ENCODE data around the gene ARHGEF17.

ARHGEF17 gene

DNA sequence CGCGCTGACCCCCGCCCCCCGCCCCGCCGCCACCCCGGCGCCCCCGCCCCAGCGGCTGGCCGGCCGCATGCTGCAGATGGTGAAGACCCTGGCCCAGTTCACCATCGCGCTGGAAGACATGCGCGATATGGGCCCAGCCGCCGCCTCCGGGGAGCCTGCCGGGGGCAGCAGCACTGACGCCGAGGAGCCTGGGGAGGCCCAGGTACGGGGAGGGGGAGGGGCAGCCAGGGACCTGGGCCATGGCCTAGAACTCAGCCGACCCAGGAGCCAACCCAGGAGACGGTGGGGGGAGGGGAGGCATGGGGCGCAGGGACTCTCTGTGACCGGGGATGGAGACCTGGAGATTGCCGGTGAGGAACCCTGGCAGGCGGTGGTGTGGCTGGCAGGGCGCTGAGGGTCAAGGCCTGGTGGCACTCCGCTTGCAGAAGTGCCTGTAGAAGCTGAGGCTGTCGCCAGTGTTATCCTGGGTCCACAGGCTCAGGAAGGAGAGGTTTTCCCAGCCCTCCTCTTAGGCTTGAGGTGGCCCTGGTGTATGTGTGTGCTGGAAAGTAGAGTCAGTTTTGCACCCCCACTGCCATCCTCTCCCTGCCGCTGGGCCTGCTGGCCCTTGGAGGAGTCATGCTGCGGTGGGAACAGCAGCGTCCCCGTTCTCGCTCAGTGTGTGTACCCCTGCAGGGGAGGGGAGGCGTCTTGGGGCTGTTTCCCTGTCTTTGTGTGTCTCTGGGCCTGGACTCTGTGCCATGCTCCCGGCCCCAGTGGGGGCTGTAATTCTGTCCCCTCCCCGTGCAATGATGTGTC lies 35.2 kb downstream of the ARHGEF17 start:
- H3K9me3 ChIP-seq (ENCODE audit: control insufficient read depth in 1 of 2, low read length in 2 of 2): no peaks in the 10 kb centered on the region
- no peak overlapping the region for H3K4me3 ChIP-seq (ENCODE audit: low read depth in 1 of 2, low read length in 2 of 2)
- H3K9ac ChIP-seq (ENCODE audit: low read depth in 1 of 2, low read length in 2 of 2): no peak overlapping the region
- H3K4me1 ChIP-seq (ENCODE audit: control insufficient read depth in 1 of 2, insufficient read depth in 2 of 2, low read length in 2 of 2): peaks cover 0 to 5% of the 10 kb centered on the region in 2 donors
- no peaks in the 10 kb centered on the region for H3K36me3 ChIP-seq (ENCODE audit: control insufficient read depth in 1 of 2, insufficient read depth in 2 of 2, low read length in 2 of 2)
- H3K27me3 ChIP-seq (ENCODE audit: control insufficient read depth in 1 of 2, insufficient read depth in 2 of 2, low read length in 2 of 2): peaks cover 0 to 6% of the 10 kb centered on the region in 2 donors
- no peak overlapping the region for H3K27ac ChIP-seq (ENCODE audit: low read depth, low read length)

DNA sequence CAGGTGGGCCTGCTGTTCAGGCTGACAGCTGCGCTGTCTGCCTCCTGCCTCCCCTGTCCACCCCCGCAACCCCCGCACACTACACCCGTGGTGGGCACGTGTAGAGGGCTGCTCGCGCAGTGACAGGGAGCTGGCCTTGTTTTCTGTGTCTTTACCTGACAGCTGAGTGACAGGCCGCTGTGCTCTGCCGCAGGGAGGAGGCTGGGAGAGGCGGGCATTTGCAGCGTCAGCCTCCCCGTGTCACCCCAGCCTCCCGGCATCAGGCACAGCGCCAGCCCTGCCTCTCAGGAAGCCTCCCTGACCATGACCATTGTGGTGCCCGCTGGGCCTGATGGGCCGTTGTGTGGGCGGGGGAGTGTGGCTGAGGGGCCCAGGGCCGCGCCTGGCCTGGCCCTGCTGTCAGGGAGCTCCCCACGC lies 36.1 kb downstream of the ARHGEF17 start:
- H3K27me3 ChIP-seq (ENCODE audit: control insufficient read depth in 1 of 2, insufficient read depth in 2 of 2, low read length in 2 of 2): peaks cover 0 to 6% of the 10 kb centered on the region in 2 donors
- H3K9ac ChIP-seq (ENCODE audit: low read depth in 1 of 2, low read length in 2 of 2): no peak overlapping the region
- H3K9me3 ChIP-seq (ENCODE audit: control insufficient read depth in 1 of 2, low read length in 2 of 2): no peaks in the 10 kb centered on the region
- peaks cover 0 to 5% of the 10 kb centered on the region in 2 donors for H3K4me1 ChIP-seq (ENCODE audit: control insufficient read depth in 1 of 2, insufficient read depth in 2 of 2, low read length in 2 of 2)
- no peak overlapping the region for H3K4me3 ChIP-seq (ENCODE audit: low read depth in 1 of 2, low read length in 2 of 2)
- H3K27ac ChIP-seq (ENCODE audit: low read depth, low read length): no peak overlapping the region
- no peaks in the 10 kb centered on the region for H3K36me3 ChIP-seq (ENCODE audit: control insufficient read depth in 1 of 2, insufficient read depth in 2 of 2, low read length in 2 of 2)

DNA sequence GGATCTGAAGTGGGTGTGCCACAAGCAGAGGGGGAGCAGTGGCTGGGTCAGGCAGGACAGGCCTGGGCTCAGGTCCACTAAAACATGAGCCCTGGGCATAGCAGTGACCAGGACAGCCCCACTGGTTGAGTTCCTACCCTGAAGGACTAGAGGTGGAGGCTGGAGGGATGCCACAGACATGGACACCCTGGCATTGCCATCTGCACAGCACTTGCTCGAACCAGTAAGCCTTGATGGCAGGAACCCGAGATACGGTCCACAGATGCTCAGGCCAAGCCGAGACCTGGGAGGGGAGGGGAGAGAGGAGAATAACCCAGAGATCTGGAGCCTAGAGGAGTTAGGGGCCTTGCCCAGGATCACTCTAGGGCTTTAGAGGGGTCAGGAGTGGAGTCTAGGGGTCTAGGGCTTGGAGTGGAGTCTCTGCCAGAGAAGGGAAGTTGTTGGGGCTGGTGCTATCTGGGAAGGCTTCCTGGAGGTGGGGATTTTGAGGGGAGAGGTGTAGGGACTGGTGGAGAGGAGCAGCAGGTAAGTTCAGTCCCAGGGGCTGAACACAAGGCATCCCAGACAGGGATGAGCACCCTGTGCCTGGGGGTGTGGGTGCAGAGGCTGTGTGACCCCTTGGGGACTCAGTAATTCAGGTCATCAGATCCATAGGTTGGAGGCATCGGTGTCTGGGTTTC lies 37.5 kb downstream of the ARHGEF17 start:
- Histone ChIP-seq H3K36me3 (ENCODE audit: control insufficient read depth in 1 of 2, insufficient read depth in 2 of 2, low read length in 2 of 2) (no peaks in the 10 kb centered on the region), H3K9me3 (ENCODE audit: control insufficient read depth in 1 of 2, low read length in 2 of 2) (no peaks in the 10 kb centered on the region), H3K27ac (ENCODE audit: low read depth, low read length) (no peak overlapping the region), H3K4me3 (ENCODE audit: low read depth in 1 of 2, low read length in 2 of 2) (no peak overlapping the region), H3K9ac (ENCODE audit: low read depth in 1 of 2, low read length in 2 of 2) (no peak overlapping the region), H3K27me3 (ENCODE audit: control insufficient read depth in 1 of 2, insufficient read depth in 2 of 2, low read length in 2 of 2) (peaks cover 0 to 6% of the 10 kb centered on the region in 2 donors), H3K4me1 (ENCODE audit: control insufficient read depth in 1 of 2, insufficient read depth in 2 of 2, low read length in 2 of 2) (peaks cover 0 to 5% of the 10 kb centered on the region in 2 donors)

DNA sequence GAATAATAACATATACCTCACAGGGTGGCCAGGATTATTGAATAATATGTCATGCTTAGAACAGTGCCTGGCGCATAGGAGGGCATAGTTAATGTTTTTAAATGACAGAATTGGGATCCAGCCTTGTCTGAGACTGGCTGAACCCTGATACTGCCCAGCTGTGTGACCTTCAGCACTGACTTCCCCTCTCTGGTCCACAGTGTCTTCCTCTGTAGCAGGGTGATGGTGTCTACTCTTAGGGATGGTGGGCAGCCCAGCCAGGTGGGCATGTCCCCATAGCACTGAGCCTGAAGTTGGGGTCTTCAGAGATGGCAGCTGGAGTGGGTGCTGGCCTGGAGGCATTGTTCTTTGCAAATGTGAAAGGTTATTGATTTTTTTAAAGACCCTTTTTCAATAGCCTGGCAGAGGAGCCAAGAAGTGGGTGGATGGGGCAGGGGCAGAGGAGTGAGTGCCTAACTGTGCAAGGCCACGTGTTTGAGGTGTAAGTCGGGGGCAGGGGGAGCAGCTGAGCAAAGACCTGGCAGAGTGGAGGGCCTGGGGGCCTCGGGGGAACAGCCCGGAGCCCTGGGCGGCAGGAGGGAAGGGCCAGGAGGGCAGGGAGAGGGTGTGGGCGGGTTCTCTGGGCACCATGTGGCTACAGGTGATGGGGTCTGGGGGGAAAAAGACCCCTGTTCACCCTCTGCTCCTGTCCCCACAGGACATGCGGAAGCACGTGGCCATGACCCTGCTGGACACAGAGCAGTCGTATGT lies 38.3 kb downstream of the ARHGEF17 start:
- Histone ChIP-seq H3K9me3 (ENCODE audit: control insufficient read depth in 1 of 2, low read length in 2 of 2) (no peaks in the 10 kb centered on the region), H3K36me3 (ENCODE audit: control insufficient read depth in 1 of 2, insufficient read depth in 2 of 2, low read length in 2 of 2) (no peaks in the 10 kb centered on the region), H3K27ac (ENCODE audit: low read depth, low read length) (no peak overlapping the region), H3K4me1 (ENCODE audit: control insufficient read depth in 1 of 2, insufficient read depth in 2 of 2, low read length in 2 of 2) (peaks cover 0 to 5% of the 10 kb centered on the region in 2 donors), H3K27me3 (ENCODE audit: control insufficient read depth in 1 of 2, insufficient read depth in 2 of 2, low read length in 2 of 2) (peaks cover 0 to 6% of the 10 kb centered on the region in 2 donors), H3K4me3 (ENCODE audit: low read depth in 1 of 2, low read length in 2 of 2) (no peak overlapping the region), H3K9ac (ENCODE audit: low read depth in 1 of 2, low read length in 2 of 2) (no peak overlapping the region)

GRCh38 chr11:73347067-73347466 lies 39.0 kb downstream of the ARHGEF17 start:
- H3K4me1 ChIP-seq (ENCODE audit: control insufficient read depth in 1 of 2, insufficient read depth in 2 of 2, low read length in 2 of 2): peaks cover 0 to 5% of the 10 kb centered on the region in 2 donors
- no peak overlapping the region for H3K9ac ChIP-seq (ENCODE audit: low read depth in 1 of 2, low read length in 2 of 2)
- H3K9me3 ChIP-seq (ENCODE audit: control insufficient read depth in 1 of 2, low read length in 2 of 2): no peaks in the 10 kb centered on the region
- H3K4me3 ChIP-seq (ENCODE audit: low read depth in 1 of 2, low read length in 2 of 2): no peak overlapping the region
- H3K27me3 ChIP-seq (ENCODE audit: control insufficient read depth in 1 of 2, insufficient read depth in 2 of 2, low read length in 2 of 2): peaks cover 0 to 6% of the 10 kb centered on the region in 2 donors
- H3K27ac ChIP-seq (ENCODE audit: low read depth, low read length): no peak overlapping the region
- no peaks in the 10 kb centered on the region for H3K36me3 ChIP-seq (ENCODE audit: control insufficient read depth in 1 of 2, insufficient read depth in 2 of 2, low read length in 2 of 2)

DNA sequence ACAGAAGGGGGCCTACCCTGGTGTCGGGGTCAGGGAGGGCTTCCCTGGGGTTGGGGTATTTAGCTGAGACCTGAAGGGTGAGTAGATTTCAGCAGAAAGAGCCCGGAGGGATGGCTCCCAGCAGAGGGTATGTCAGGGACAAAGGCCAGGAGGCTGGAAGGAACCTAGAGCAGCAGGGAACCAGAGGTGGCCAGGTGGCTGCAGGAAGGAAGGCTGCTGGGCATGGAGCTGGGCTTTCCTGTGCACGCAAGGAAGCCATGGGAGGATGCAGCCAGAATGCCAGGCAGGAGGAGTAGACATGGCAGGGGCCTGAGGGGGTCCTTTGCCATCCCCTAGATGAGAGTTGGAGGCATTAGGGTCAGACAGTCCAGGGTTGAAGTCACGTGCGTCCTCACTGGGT lies 40.8 kb downstream of the ARHGEF17 start:
- Histone ChIP-seq H3K27ac (ENCODE audit: low read depth, low read length) (no peak overlapping the region), H3K9ac (ENCODE audit: low read depth in 1 of 2, low read length in 2 of 2) (no peak overlapping the region), H3K27me3 (ENCODE audit: control insufficient read depth in 1 of 2, insufficient read depth in 2 of 2, low read length in 2 of 2) (no peaks in the 10 kb centered on the region), H3K4me3 (ENCODE audit: low read depth in 1 of 2, low read length in 2 of 2) (no peak overlapping the region), H3K9me3 (ENCODE audit: control insufficient read depth in 1 of 2, low read length in 2 of 2) (no peaks in the 10 kb centered on the region), H3K36me3 (ENCODE audit: control insufficient read depth in 1 of 2, insufficient read depth in 2 of 2, low read length in 2 of 2) (no peaks in the 10 kb centered on the region), H3K4me1 (ENCODE audit: control insufficient read depth in 1 of 2, insufficient read depth in 2 of 2, low read length in 2 of 2) (no peaks in the 10 kb centered on the region)

DNA sequence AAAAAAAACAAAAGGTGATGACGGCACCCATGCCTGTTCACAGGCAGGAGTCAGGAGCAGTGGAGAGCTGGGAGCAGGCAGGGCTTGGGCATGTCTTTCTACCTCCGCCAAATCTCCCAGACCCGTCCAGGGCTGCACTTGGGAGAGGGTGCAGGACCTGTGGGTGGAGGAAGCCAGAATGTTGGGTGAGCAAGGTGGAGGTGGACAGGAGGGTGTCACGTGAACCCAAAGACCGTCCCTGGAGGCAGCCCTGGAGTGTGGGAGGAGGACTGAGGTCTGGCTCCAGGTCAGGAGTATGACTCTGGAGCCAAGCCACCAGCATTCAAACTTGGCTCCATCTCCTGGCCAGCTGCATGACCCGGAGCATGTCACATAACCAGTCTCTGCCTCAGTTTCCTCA lies 41.6 kb downstream of the ARHGEF17 start:
- Histone ChIP-seq H3K36me3 (ENCODE audit: control insufficient read depth in 1 of 2, insufficient read depth in 2 of 2, low read length in 2 of 2) (no peaks in the 10 kb centered on the region), H3K27me3 (ENCODE audit: control insufficient read depth in 1 of 2, insufficient read depth in 2 of 2, low read length in 2 of 2) (no peaks in the 10 kb centered on the region), H3K27ac (ENCODE audit: low read depth, low read length) (no peak overlapping the region), H3K4me3 (ENCODE audit: low read depth in 1 of 2, low read length in 2 of 2) (no peak overlapping the region), H3K4me1 (ENCODE audit: control insufficient read depth in 1 of 2, insufficient read depth in 2 of 2, low read length in 2 of 2) (no peaks in the 10 kb centered on the region), H3K9ac (ENCODE audit: low read depth in 1 of 2, low read length in 2 of 2) (no peak overlapping the region), H3K9me3 (ENCODE audit: control insufficient read depth in 1 of 2, low read length in 2 of 2) (no peaks in the 10 kb centered on the region)

GRCh38 chr11:73350908-73351636 lies 43.0 kb downstream of the ARHGEF17 start:
- Histone ChIP-seq H3K9ac (ENCODE audit: low read depth in 1 of 2, low read length in 2 of 2) (no peak overlapping the region), H3K4me1 (ENCODE audit: control insufficient read depth in 1 of 2, insufficient read depth in 2 of 2, low read length in 2 of 2) (no peaks in the 10 kb centered on the region), H3K9me3 (ENCODE audit: control insufficient read depth in 1 of 2, low read length in 2 of 2) (no peaks in the 10 kb centered on the region), H3K36me3 (ENCODE audit: control insufficient read depth in 1 of 2, insufficient read depth in 2 of 2, low read length in 2 of 2) (no peaks in the 10 kb centered on the region), H3K27me3 (ENCODE audit: control insufficient read depth in 1 of 2, insufficient read depth in 2 of 2, low read length in 2 of 2) (no peaks in the 10 kb centered on the region), H3K4me3 (ENCODE audit: low read depth in 1 of 2, low read length in 2 of 2) (no peak overlapping the region), H3K27ac (ENCODE audit: low read depth, low read length) (no peak overlapping the region)

GRCh38 chr11:73353422-73353821 lies 45.3 kb downstream of the ARHGEF17 start:
- no peak overlapping the region for H3K27ac ChIP-seq (ENCODE audit: low read depth, low read length)
- no peaks in the 10 kb centered on the region for H3K36me3 ChIP-seq (ENCODE audit: control insufficient read depth in 1 of 2, insufficient read depth in 2 of 2, low read length in 2 of 2)
- no peak overlapping the region for H3K4me3 ChIP-seq (ENCODE audit: low read depth in 1 of 2, low read length in 2 of 2)
- H3K27me3 ChIP-seq (ENCODE audit: control insufficient read depth in 1 of 2, insufficient read depth in 2 of 2, low read length in 2 of 2): no peaks in the 10 kb centered on the region
- no peaks in the 10 kb centered on the region for H3K4me1 ChIP-seq (ENCODE audit: control insufficient read depth in 1 of 2, insufficient read depth in 2 of 2, low read length in 2 of 2)
- H3K9ac ChIP-seq (ENCODE audit: low read depth in 1 of 2, low read length in 2 of 2): no peak overlapping the region
- H3K9me3 ChIP-seq (ENCODE audit: control insufficient read depth in 1 of 2, low read length in 2 of 2): no peaks in the 10 kb centered on the region

All from duodenal mucosa (tissue), 2 donors.